HG03342 (cell line): ENCODE data around the gene TOMM40.
"Not testable (repeated sequence)": the region's sequence is repeated elsewhere in the genome, so short reads cannot be mapped to it uniquely, and the experiment has no call there.

ENCODE experiments used
- ATAC-seq: cut with Tn5 transposase; IDR thresholded peaks from one replicate; pipeline ENCODE4 v1.9.1; 2021; ENCODE audit warnings: mild to moderate bottlenecking, moderate library complexity; ENCODE audit not compliant: unreplicated experiment

Gene TOMM40

GRCh38 chr19:44891016-44891882, at the start of gene TOMM40:
TOMM40 (plus strand) TSS chr19:44891254; CDS start chr19:44891416, 162 bp downstream.
- ATAC-seq: peak; percentile 0

DNA sequence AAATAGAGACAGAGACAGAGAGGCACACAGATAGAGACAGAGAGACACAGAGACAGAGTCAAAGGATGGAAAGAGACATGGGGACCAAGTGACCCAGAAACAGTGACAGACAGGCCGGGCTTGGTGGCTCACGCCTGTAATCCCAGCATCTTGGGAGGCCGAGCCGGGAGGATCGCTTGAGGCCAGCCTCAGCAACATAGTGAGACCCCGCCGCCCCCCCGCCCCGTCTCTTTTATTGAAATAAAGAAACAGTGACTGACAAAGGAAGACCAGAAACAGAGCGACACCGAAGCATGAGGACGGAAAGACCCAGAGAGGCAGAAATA, 45.8 kb upstream of the TOMM40 start:
- ATAC-seq: no peak

GRCh38 chr19:44845612-44846454, 45.2 kb upstream of the TOMM40 start, which contains the start of gene NECTIN2:
NECTIN2 (plus strand) TSS chr19:44846297; CDS start chr19:44846526, 229 bp downstream.
- no peak for ATAC-seq

- no peak for ATAC-seq
Measured at GRCh38 chr19:44846455-44847143, 44.5 kb upstream of the TOMM40 start.

DNA sequence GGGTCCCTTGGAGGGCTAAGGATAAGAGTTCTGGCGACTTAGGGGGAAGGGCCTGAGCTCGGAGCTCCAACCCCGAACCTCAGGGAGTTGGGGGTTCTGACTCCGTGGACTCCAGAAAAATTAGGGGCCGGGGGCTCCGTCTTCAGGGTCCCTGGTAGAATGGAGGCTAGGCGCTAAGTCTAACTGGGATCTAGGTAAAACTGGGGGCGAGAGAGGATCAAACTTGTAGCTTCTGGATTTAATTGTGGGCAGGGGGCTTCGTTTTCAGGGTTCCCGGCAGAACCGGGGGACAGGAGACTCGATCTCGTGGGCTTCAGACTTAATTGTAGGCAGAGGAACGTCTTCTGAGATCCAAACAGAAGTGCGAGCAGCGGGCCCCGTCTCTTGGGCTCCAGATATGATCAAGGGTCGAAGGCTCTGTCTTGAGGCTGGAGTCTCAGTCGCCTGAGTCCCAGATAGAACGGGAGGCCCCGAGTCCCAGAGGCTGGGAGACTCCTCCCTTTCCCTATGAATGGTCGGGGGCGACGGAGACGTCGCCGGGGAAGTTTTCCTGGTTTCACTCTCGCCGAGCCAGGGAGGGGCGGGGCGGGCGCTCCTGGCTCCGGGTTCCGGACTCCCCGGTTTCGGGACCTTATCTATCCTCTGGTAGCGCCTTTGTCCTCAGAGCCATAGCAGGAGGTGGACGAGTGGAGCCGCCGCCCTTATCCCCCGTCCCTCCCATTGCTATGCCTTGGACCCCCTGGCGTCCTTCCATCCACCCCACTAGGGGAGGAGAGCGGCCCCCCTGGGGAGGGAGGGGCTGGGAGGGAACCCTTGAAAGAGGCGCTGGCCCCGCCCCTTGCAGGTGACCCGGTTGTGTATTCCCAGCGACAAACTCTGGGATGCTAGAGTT, 43.7 kb upstream of the TOMM40 start:
- ATAC-seq: no peak

GRCh38 chr19:44848036-44848811, 42.8 kb upstream of the TOMM40 start:
- no peak for ATAC-seq

GRCh38 chr19:44848812-44849447, 42.1 kb upstream of the TOMM40 start:
- no peak for ATAC-seq

- no peak for ATAC-seq
Measured at GRCh38 chr19:44850641-44851109, 40.4 kb upstream of the TOMM40 start.

GRCh38 chr19:44851427-44851826, 39.6 kb upstream of the TOMM40 start:
- ATAC-seq: no peak

DNA sequence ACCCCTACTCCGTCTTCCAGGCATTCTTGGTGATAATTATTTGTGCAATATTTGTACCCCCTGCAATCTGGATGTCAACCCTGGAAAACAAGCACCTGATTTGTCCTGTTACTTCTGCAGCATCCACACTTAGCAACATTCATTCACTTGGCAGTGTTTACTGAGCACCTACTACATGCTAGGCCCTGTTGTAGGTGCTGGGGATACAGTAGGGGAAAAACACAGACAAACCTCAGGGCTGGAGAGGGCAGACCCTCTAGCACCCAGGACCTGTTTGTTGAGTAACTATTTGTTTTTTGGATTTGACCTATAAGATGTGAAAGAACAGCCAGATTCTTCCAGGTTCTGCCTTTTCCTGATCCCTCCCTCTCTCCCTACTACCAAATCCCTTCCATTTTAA, 35.4 kb upstream of the TOMM40 start:
- no peak for ATAC-seq

GRCh38 chr19:44856421-44857083, 34.5 kb upstream of the TOMM40 start:
- ATAC-seq: no peak

GRCh38 chr19:44857837-44858236, 33.2 kb upstream of the TOMM40 start:
- no peak for ATAC-seq

DNA sequence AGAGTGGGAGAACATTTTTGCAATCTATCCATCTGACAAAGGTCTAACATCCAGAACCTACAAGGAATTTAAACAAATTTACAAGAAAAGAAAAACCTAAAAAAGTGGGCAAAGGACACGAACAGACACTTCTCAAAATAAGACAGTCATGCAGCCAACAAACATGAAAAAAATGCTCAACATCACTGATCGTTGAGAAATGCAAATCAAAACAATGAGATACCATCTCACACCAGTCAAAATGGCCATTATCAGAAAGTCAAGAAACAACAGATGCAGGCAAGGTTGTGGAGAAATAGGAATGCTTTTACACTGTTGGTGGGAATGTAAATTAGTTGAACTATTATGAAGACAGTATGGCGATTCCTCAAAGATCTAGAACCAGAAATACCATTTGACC, 29.5 kb upstream of the TOMM40 start:
- not testable (repeated sequence) for ATAC-seq

DNA sequence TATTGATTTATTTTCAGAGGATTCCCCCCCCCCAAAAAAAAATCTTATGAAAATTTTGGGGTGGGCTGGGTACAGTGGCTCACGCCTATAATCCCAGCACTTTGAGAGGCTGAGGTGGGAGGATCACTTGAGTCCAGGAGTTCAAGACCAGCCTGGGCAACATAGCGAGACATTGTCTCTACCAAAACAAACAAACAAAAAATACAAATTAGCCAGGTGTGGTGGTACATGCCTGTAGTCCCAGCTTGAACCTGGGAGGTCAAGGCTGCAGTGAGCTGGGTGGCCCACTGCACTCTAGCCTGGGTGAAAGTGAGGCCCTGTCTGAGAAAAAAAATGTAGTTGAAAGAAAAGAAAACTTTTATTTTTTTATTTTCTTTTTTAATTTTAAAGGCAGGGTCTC, 27.1 kb upstream of the TOMM40 start:
- no peak for ATAC-seq

DNA sequence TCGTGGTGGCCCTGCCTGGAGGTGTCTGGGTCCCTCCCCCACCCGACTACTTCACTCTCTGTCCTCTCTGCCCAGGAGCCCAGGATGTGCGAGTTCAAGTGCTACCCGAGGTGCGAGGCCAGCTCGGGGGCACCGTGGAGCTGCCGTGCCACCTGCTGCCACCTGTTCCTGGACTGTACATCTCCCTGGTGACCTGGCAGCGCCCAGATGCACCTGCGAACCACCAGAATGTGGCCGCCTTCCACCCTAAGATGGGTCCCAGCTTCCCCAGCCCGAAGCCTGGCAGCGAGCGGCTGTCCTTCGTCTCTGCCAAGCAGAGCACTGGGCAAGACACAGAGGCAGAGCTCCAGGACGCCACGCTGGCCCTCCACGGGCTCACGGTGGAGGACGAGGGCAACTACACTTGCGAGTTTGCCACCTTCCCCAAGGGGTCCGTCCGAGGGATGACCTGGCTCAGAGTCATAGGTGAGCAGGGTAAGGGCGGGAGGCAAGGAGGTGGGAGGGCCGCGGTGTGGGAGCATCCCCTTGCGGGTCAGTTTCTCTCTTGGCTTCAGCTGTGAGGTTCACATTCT, 25.8 kb upstream of the TOMM40 start:
- no peak for ATAC-seq

DNA sequence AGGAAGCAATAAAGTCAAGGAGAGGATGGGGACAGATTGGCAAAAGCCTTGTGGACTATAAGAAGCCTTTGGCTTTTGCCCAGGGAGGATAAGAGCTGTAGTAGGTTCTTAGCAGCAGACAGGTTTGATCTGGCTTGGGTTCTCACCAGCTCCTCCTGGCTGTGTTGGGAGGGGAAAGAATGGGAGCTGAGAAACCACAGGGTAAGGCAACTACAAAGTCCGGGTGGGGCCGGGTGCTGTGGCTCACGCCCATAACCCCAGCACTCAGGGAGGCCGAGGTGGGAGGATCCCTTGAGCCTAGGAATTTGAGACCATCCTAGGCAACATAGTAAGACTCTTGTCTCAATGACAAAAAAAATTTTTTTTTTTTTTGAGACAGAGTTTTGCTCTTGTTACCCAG, 24.4 kb upstream of the TOMM40 start:
- ATAC-seq: no peak

DNA sequence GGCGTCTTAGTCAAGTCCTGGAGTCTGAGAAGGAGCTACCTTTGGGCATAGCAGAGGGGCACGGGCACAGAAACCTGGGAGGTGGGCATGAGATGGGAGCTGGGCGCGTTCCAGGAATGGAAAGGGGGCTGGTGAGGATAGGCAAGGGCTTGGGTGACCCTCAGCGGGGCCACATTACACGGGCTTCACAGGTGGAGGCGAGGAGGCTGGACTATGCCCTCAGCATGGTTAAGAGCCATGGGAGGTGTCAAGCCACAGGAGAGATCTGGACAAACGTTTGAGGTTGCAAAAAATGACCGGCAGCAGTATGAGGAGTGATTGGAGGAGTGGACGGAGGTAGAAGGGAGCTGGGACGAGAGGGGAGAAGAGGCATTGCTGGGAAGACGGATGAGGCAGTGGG, 23.5 kb upstream of the TOMM40 start:
- ATAC-seq: no peak
